HL-60 (cell line): ENCODE data around the gene CACNA1G.

ENCODE experiments used
- CTCF ChIP-seq: IDR thresholded peaks from one replicate; pipeline ENCODE4 v1.5.1; 2011; ENCODE audit warnings: low read length, control low read depth, inconsistent platforms; ENCODE audit not compliant: insufficient read depth
- GABPA ChIP-seq: IDR thresholded peaks from 2 replicates; pipeline ENCODE4 v1.6.1; 2012; ENCODE audit warnings: low read depth
- POLR2AphosphoS5 ChIP-seq: IDR thresholded peaks from 2 replicates; pipeline ENCODE4 v1.6.1; 2012; ENCODE audit warnings: low read depth
- REST ChIP-seq: IDR thresholded peaks from 2 replicates; pipeline ENCODE4 v1.6.1; 2012; ENCODE audit warnings: low read depth; ENCODE audit not compliant: insufficient replicate concordance

GRCh38 chr17:50554201-50554600, 6.3 kb upstream of the CACNA1G start:
- no peak for TF ChIP-seq CTCF
- TF ChIP-seq POLR2AphosphoS5 = no peak
- no peak for TF ChIP-seq GABPA
- no peak for TF ChIP-seq REST
